ENCODE results near the gene MC1R. TPM values are rescaled to one million over a fixed set of nuclear protein-coding genes. Genes with fewer than 3 reads are reported as not detected.

The MC1R gene
- total and polyA plus RNA-seq, 2 donors from 2014 or later: 2.1 to 13.5 TPM

- H3K9me3 ChIP-seq (ENCODE audit: control insufficient read depth in 2 of 3, insufficient read depth in 1 of 3, low read length in 3 of 3): peaks cover 0 to 7% (median 0%) of the 10 kb centered on the region in 3 donors
- peaks cover 0 to 7% (median 5%) of the 10 kb centered on the region in 3 donors for H3K36me3 ChIP-seq (ENCODE audit: control insufficient read depth in 2 of 3, insufficient read depth in 3 of 3, low read length in 3 of 3)
- no peak overlapping the region for H3K9ac ChIP-seq (ENCODE audit: low read length in 3 of 3)
- intact Hi-C loops (cut with DNase I): no loop called here
- no peak for DNase-seq
- H3K4me3 ChIP-seq (ENCODE audit: low read length in 3 of 3): no peak overlapping the region
- H3K27me3 ChIP-seq (ENCODE audit: control insufficient read depth, insufficient read depth, low read length): no peaks in the 10 kb centered on the region
- TF ChIP-seq CTCF (IDR thresholded peaks at IDR 0.05; ENCODE audit: borderline replicate concordance, extremely low read depth, insufficient read depth): no peak
- H3K4me1 ChIP-seq (ENCODE audit: control insufficient read depth in 2 of 3, insufficient read depth in 2 of 3, low read depth in 1 of 3, low read length in 3 of 3): peaks cover 0 to 4% (median 0%) of the 10 kb centered on the region in 3 donors
- no peak for FAIRE-seq
- no peak overlapping the region for H3K27ac ChIP-seq (ENCODE audit: low read depth in 2 of 2, low read length in 2 of 2)
Measured at GRCh38 chr16:89870440-89870839, 48.2 kb upstream of the MC1R start.

GRCh38 chr16:89871895-89872294 is 46.8 kb upstream of the MC1R start:
- no peak overlapping the region for H3K4me3 ChIP-seq (ENCODE audit: low read length in 3 of 3)
- intact Hi-C loops (cut with DNase I): no loop called here
- peaks cover 0 to 4% (median 0%) of the 10 kb centered on the region in 3 donors for H3K4me1 ChIP-seq (ENCODE audit: control insufficient read depth in 2 of 3, insufficient read depth in 2 of 3, low read depth in 1 of 3, low read length in 3 of 3)
- peaks cover 0 to 7% (median 5%) of the 10 kb centered on the region in 3 donors for H3K36me3 ChIP-seq (ENCODE audit: control insufficient read depth in 2 of 3, insufficient read depth in 3 of 3, low read length in 3 of 3)
- peaks cover 0 to 7% (median 0%) of the 10 kb centered on the region in 3 donors for H3K9me3 ChIP-seq (ENCODE audit: control insufficient read depth in 2 of 3, insufficient read depth in 1 of 3, low read length in 3 of 3)
- DNase-seq (no peak), FAIRE-seq (no peak)
- no peaks in the 10 kb centered on the region for H3K27me3 ChIP-seq (ENCODE audit: control insufficient read depth, insufficient read depth, low read length)
- H3K9ac ChIP-seq (ENCODE audit: low read length in 3 of 3): no peak overlapping the region
- no peak overlapping the region for H3K27ac ChIP-seq (ENCODE audit: low read depth in 2 of 2, low read length in 2 of 2)
- TF ChIP-seq CTCF (IDR thresholded peaks at IDR 0.05; ENCODE audit: borderline replicate concordance, extremely low read depth, insufficient read depth): no peak

GRCh38 chr16:89873109-89873971 is 45.3 kb upstream of the MC1R start, which contains the start of gene TCF25:
Gene TCF25 (plus strand): TSS chr16:89873592. CDS start chr16:89873668, 76 bp downstream.
- H3K27ac ChIP-seq (ENCODE audit: low read depth in 2 of 2, low read length in 2 of 2): peak within 1 kb of the TSS; percentile 100
- intact Hi-C loops (cut with DNase I): no loop called here
- peaks cover 0 to 7% (median 5%) of the 10 kb centered on the region in 3 donors for H3K36me3 ChIP-seq (ENCODE audit: control insufficient read depth in 2 of 3, insufficient read depth in 3 of 3, low read length in 3 of 3)
- H3K4me3 ChIP-seq (ENCODE audit: low read length in 3 of 3): peak within 1 kb of the TSS; percentile 65 to 79 (median 69)
- no peak for TF ChIP-seq CTCF (IDR thresholded peaks at IDR 0.05; ENCODE audit: borderline replicate concordance, extremely low read depth, insufficient read depth)
- H3K9ac ChIP-seq (ENCODE audit: low read length in 3 of 3): peak within 1 kb of the TSS; percentile 32 to 84 (median 83)
- no peaks in the 10 kb centered on the region for H3K27me3 ChIP-seq (ENCODE audit: control insufficient read depth, insufficient read depth, low read length)
- no peaks in the 10 kb centered on the region for H3K9me3 ChIP-seq (ENCODE audit: control insufficient read depth in 2 of 3, insufficient read depth in 1 of 3, low read length in 3 of 3)
- FAIRE-seq (no peak), DNase-seq (peak; percentile 92 to 97 (median 96))
- peaks cover 0 to 4% (median 0%) of the 10 kb centered on the region in 3 donors for H3K4me1 ChIP-seq (ENCODE audit: control insufficient read depth in 2 of 3, insufficient read depth in 2 of 3, low read depth in 1 of 3, low read length in 3 of 3)
